AG04450 (cell line): ENCODE measurements around the gene RNF19B. TPM values are rescaled to one million over a fixed set of nuclear protein-coding genes. Genes with fewer than 3 reads are reported as not detected.

Experiments used
- CTCF ChIA-PET: fragments of 300-600, 350-600 bp; formaldehyde crosslinking; extraction: SDS; loops from one replicate; lab custom pipeline; 2022; ENCODE audit warnings: antibody characterized with exemption, inconsistent platforms; lab: Charles Lee
- POLR2A ChIA-PET: fragments of 350-600 bp; formaldehyde crosslinking; extraction: SDS; loops from one replicate; lab custom pipeline; 2021; ENCODE audit warnings: antibody characterized with exemption, inconsistent platforms; lab: Yijun Ruan, JAX
- DNase-seq: peaks from one replicate; pipeline ENCODE4 v3.0.0-alpha.2; 2011; ENCODE audit warnings: low read depth, low spot score
- H3K27ac ChIP-seq: one replicate; pipeline ENCODE4 v1.5.1; 2012; ENCODE audit warnings: low read depth, low read length, control low read depth
- H3K27me3 ChIP-seq: one replicate; pipeline ENCODE4 v1.6.0; 2012; ENCODE audit warnings: low read length; ENCODE audit not compliant: control insufficient read depth, insufficient read depth
- H3K4me3 ChIP-seq: 2 replicates; pipeline ENCODE4 v1.5.1; 2011; ENCODE audit warnings: mild to moderate bottlenecking, low read depth, low read length, control low read depth
- H3K9me3 ChIP-seq: 2 replicates; pipeline ENCODE4 v1.5.1; 2012; ENCODE audit warnings: low read length; ENCODE audit not compliant: control insufficient read depth, insufficient read depth
- polyA plus RNA-seq: library from polyadenylated mRNA; depleted of rRNA; stranded (reverse); fragments of >200 nt; gene quantifications from 2 replicates; pipeline ENCODE4 v1.2.3, GENCODE V29; 2011
- TF ChIP-seq, protein P1 (sequence below): IDR thresholded peaks from 2 replicates; pipeline ENCODE4 v1.5.1; 2011; ENCODE audit warnings: low read depth, low read length, control low read depth, inconsistent platforms

RNF19B gene
- polyA plus RNA-seq, 1 experiment: 10.1 TPM

GRCh38 chr1:32918179-32918578, 46.4 kb downstream of the RNF19B start:
- Histone ChIP-seq H3K27ac (no peak overlapping the region), H3K9me3 (no peaks in the 10 kb centered on the region), H3K27me3 (no peaks in the 10 kb centered on the region), H3K4me3 (no peak overlapping the region)
- DNase-seq: no peak
- TF ChIP-seq, protein P1, sequence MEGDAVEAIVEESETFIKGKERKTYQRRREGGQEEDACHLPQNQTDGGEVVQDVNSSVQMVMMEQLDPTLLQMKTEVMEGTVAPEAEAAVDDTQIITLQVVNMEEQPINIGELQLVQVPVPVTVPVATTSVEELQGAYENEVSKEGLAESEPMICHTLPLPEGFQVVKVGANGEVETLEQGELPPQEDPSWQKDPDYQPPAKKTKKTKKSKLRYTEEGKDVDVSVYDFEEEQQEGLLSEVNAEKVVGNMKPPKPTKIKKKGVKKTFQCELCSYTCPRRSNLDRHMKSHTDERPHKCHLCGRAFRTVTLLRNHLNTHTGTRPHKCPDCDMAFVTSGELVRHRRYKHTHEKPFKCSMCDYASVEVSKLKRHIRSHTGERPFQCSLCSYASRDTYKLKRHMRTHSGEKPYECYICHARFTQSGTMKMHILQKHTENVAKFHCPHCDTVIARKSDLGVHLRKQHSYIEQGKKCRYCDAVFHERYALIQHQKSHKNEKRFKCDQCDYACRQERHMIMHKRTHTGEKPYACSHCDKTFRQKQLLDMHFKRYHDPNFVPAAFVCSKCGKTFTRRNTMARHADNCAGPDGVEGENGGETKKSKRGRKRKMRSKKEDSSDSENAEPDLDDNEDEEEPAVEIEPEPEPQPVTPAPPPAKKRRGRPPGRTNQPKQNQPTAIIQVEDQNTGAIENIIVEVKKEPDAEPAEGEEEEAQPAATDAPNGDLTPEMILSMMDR: no peak
- CTCF ChIA-PET: interaction anchor here (1.2 kb wide), 1 partner anchor 25 kb away, joined by 5 read pairs; no protein-coding TSS in a partner anchor
- POLR2A ChIA-PET: no interaction called here

DNA sequence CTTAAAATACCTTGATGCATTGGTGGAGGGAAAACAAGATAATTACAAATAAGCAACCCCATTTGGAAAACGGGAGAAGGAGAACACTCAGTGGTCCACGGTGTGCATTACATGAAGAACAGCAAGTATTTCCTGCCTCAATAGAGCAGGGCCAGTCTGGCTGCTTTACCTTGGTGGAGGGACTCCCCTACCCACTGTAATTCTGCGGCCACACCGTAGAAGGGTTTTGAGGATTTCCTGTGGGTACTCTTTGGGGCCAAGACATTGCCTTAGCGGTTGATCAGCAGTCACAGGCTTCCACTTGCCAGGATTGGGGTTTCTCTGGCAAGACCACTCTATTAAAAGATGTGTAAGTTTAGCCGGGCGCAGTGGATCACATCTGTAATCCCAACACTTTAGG, 47.1 kb downstream of the RNF19B start:
- H3K27ac ChIP-seq: no peak overlapping the region
- TF ChIP-seq, protein P1: no peak
- H3K4me3 ChIP-seq: no peak overlapping the region
- no peaks in the 10 kb centered on the region for H3K9me3 ChIP-seq
- no peak for DNase-seq
- H3K27me3 ChIP-seq: no peaks in the 10 kb centered on the region
- CTCF ChIA-PET: interaction anchor here (1.0 to 1.1 kb wide), 2 partner anchors 14 to 25 kb away, joined by 3 read pairs; no protein-coding TSS in a partner anchor
- POLR2A ChIA-PET: no interaction called here

- no peak overlapping the region for H3K27ac ChIP-seq
- H3K9me3 ChIP-seq: no peaks in the 10 kb centered on the region
- DNase-seq: no peak
- TF ChIP-seq, protein P1: no peak
- POLR2A ChIA-PET: no interaction called here
- H3K27me3 ChIP-seq: no peaks in the 10 kb centered on the region
- CTCF ChIA-PET: interaction anchor here (1.0 to 1.1 kb wide), 3 partner anchors 15 to 170 kb away, joined by 3 read pairs; no protein-coding TSS in a partner anchor
- H3K4me3 ChIP-seq: no peak overlapping the region
These were observed 48.6 kb downstream of the RNF19B start for GRCh38 chr1:32915766-32916706.

GRCh38 chr1:32910319-32910718, 54.3 kb downstream of the RNF19B start:
- CTCF ChIA-PET: no interaction called here
- H3K27me3 ChIP-seq: no peaks in the 10 kb centered on the region
- no peak for DNase-seq
- no peak overlapping the region for H3K27ac ChIP-seq
- no peak overlapping the region for H3K4me3 ChIP-seq
- POLR2A ChIA-PET: no interaction called here
- TF ChIP-seq, protein P1: no peak
- H3K9me3 ChIP-seq: no peaks in the 10 kb centered on the region

GRCh38 chr1:32907435-32907834, 57.2 kb downstream of the RNF19B start:
- TF ChIP-seq, protein P1: no peak
- no peak overlapping the region for H3K4me3 ChIP-seq
- POLR2A ChIA-PET: interaction anchor here (0.6 kb wide), 1 partner anchor 8 kb away, joined by 5 read pairs; no protein-coding TSS in a partner anchor
- H3K27ac ChIP-seq: no peak overlapping the region
- peaks cover 8% of the 10 kb centered on the region for H3K27me3 ChIP-seq
- no peak for DNase-seq
- no peaks in the 10 kb centered on the region for H3K9me3 ChIP-seq
- CTCF ChIA-PET: interaction anchor here (1.1 to 1.2 kb wide), 3 partner anchors 15 to 35 kb away, joined by 4 read pairs; no protein-coding TSS in a partner anchor
